ENCODE measurements around the gene MRPL22.

The MRPL22 gene

DNA sequence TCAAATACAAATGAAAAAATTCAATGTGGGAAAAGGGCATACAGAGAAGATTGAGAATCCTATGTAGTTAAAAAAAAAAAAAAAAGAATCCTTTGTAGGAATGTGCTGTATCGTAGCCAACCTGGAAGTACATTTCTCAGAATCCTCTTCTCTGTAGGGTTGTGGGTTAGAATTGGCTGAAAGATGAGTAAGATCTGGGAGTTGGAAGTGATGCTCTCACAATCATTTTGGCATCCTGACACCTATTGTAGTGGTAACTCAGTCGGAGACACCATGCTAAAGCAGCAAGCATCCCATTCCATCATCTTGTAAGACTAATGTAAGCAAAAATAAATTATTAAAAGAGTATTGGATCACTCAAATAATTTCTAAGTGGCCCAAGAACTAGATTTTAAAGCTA lies 30.6 kb downstream of the MRPL22 start:
- TF ChIP-seq EGR1 (IDR thresholded peaks at IDR 0.05) (no peak), CREB1 (IDR thresholded peaks at IDR 0.05; ENCODE audit: low read depth) (no peak), EP300 (IDR thresholded peaks at IDR 0.05; ENCODE audit: borderline replicate concordance) (no peak)

GRCh38 chr5:154972476-154973080 lies 31.7 kb downstream of the MRPL22 start:
- no peak for TF ChIP-seq EGR1 (IDR thresholded peaks at IDR 0.05)
- TF ChIP-seq RAD21 (IDR thresholded peaks at IDR 0.05; ENCODE audit: low read depth): peak; percentile 57

DNA sequence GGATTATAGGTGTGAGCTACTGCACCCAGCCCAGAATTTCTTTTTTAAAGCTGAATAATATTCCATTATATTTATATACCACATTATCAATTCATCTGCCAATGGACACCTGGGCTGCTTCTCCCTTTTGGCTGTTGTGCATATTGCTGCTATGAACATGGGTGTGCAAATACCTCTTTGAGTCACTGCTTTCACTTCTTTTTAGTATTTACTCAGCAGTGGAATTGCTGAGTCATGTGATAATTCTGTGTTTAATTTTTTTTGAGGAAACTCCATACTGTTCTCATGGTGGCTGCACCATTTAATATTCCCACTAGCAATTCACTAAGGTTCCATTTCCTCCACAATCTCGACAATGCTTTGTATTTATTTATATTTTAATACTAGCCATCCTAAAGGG lies 36.5 kb downstream of the MRPL22 start:
- TF ChIP-seq NFIC (IDR thresholded peaks at IDR 0.05): no peak
- TF ChIP-seq TCF12 (IDR thresholded peaks at IDR 0.05; ENCODE audit: low read depth): no peak
- no peak for TF ChIP-seq CREB1 (IDR thresholded peaks at IDR 0.05; ENCODE audit: low read depth)
- no peak for TF ChIP-seq ZBTB7A (IDR thresholded peaks at IDR 0.05; ENCODE audit: low read depth)
- TF ChIP-seq YY1 (IDR thresholded peaks at IDR 0.05; ENCODE audit: low read depth): no peak
- TF ChIP-seq EP300 (IDR thresholded peaks at IDR 0.05; ENCODE audit: borderline replicate concordance): no peak
- no peak for TF ChIP-seq REST (IDR thresholded peaks at IDR 0.05; ENCODE audit: low read depth)
- TF ChIP-seq EGR1 (IDR thresholded peaks at IDR 0.05): no peak
- TF ChIP-seq, protein P1, sequence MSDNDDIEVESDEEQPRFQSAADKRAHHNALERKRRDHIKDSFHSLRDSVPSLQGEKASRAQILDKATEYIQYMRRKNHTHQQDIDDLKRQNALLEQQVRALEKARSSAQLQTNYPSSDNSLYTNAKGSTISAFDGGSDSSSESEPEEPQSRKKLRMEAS (IDR thresholded peaks at IDR 0.05): no peak

- TF ChIP-seq USF1 (IDR thresholded peaks at IDR 0.05): no peak
- no peak for TF ChIP-seq CREB1 (IDR thresholded peaks at IDR 0.05; ENCODE audit: low read depth)
- TF ChIP-seq TCF12 (IDR thresholded peaks at IDR 0.05; ENCODE audit: low read depth): no peak
- TF ChIP-seq NFIC (IDR thresholded peaks at IDR 0.05): no peak
- no peak for TF ChIP-seq EGR1 (IDR thresholded peaks at IDR 0.05)
- no peak for TF ChIP-seq YY1 (IDR thresholded peaks at IDR 0.05; ENCODE audit: low read depth)
- TF ChIP-seq REST (IDR thresholded peaks at IDR 0.05; ENCODE audit: low read depth): no peak
- no peak for TF ChIP-seq RAD21 (IDR thresholded peaks at IDR 0.05; ENCODE audit: low read depth)
- no peak for TF ChIP-seq CEBPB (IDR thresholded peaks at IDR 0.05)
- no peak for TF ChIP-seq ZBTB7A (IDR thresholded peaks at IDR 0.05; ENCODE audit: low read depth)
- no peak for TF ChIP-seq FOXM1 (IDR thresholded peaks at IDR 0.05; ENCODE audit: borderline replicate concordance, low read depth)
- TF ChIP-seq EP300 (IDR thresholded peaks at IDR 0.05; ENCODE audit: borderline replicate concordance): no peak
Measured at GRCh38 chr5:154984946-154985516, 44.2 kb downstream of the MRPL22 start.

- TF ChIP-seq TCF12 (IDR thresholded peaks at IDR 0.05; ENCODE audit: low read depth) (no peak), USF1 (IDR thresholded peaks at IDR 0.05) (no peak), REST (IDR thresholded peaks at IDR 0.05; ENCODE audit: low read depth) (no peak), TEAD4 (IDR thresholded peaks at IDR 0.05) (no peak), RAD21 (IDR thresholded peaks at IDR 0.05; ENCODE audit: low read depth) (no peak), YY1 (IDR thresholded peaks at IDR 0.05; ENCODE audit: low read depth) (no peak), EGR1 (IDR thresholded peaks at IDR 0.05) (no peak), ZBTB7A (IDR thresholded peaks at IDR 0.05; ENCODE audit: low read depth) (no peak), TAF1 (IDR thresholded peaks at IDR 0.05; ENCODE audit: low read depth) (no peak), CREB1 (IDR thresholded peaks at IDR 0.05; ENCODE audit: low read depth) (no peak), EP300 (IDR thresholded peaks at IDR 0.05; ENCODE audit: borderline replicate concordance) (no peak), FOXM1 (IDR thresholded peaks at IDR 0.05; ENCODE audit: borderline replicate concordance, low read depth) (no peak), NFIC (IDR thresholded peaks at IDR 0.05) (no peak)
- TF ChIP-seq, protein P1 (IDR thresholded peaks at IDR 0.05): no peak
Measured at GRCh38 chr5:154986151-154986550, 45.3 kb downstream of the MRPL22 start.
